ENCODE data around the gene ERC1.

DNA sequence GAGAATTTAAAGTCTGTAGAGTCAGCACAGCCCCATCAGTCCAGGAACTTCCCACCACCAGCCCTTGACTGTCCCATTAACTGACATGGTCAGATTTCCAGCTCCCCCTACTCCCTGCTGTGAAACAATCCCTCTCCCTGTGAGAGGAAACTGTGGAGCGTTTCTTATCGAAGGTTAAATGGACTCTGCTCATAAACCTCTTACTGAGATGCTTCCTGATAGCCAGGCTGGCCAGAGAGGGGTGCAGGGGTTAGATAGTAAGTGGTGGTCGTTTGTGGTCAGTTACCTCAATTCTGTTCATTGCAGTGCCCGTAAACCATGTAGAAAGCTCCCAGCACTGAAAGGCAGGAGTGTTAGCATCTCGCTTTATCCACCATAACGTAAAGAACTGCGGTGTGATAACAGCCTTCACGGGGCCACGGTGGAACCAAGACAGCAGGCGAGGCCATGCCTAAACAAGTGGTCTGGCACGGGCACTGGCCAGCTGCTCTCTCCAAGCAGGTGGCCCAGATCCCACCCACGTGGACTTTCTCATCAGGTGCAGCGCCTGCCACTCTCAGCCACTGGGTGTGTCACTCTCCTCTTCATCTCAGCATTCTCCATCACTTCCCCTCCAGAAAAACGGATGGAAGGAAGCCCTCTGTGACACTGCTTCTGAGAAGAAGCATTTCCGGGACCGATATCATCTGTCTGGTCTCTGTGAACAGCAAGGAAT is 501.1 kb downstream of the ERC1 start:
- no peak for TF ChIP-seq POLR2A (IDR thresholded peaks at IDR 0.05)
- TF ChIP-seq, protein P1, sequence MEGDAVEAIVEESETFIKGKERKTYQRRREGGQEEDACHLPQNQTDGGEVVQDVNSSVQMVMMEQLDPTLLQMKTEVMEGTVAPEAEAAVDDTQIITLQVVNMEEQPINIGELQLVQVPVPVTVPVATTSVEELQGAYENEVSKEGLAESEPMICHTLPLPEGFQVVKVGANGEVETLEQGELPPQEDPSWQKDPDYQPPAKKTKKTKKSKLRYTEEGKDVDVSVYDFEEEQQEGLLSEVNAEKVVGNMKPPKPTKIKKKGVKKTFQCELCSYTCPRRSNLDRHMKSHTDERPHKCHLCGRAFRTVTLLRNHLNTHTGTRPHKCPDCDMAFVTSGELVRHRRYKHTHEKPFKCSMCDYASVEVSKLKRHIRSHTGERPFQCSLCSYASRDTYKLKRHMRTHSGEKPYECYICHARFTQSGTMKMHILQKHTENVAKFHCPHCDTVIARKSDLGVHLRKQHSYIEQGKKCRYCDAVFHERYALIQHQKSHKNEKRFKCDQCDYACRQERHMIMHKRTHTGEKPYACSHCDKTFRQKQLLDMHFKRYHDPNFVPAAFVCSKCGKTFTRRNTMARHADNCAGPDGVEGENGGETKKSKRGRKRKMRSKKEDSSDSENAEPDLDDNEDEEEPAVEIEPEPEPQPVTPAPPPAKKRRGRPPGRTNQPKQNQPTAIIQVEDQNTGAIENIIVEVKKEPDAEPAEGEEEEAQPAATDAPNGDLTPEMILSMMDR (IDR thresholded peaks at IDR 0.05): no peak

Measured in vagina (tissue), 2 donors.